SK-N-MC (cell line): ENCODE data around the gene TTLL10.

Source experiments
- EZH2 ChIP-seq: fragments of 200-600 bp; sonication (generic); IDR thresholded peaks from one replicate; pipeline ENCODE4 v1.6.1; 2017; ENCODE audit warnings: antibody characterized with exemption
- POLR2AphosphoS5 ChIP-seq: IDR thresholded peaks from 2 replicates; pipeline ENCODE4 v1.6.1; 2012; ENCODE audit warnings: mild to moderate bottlenecking, low read depth, low read length, borderline replicate concordance

GRCh38 chr1:1228596-1229321 lies 55.1 kb downstream of the TTLL10 start:
- no peak for TF ChIP-seq EZH2
- no peak for TF ChIP-seq POLR2AphosphoS5
